ENCODE results near the gene MMP11. TPM values are rescaled to one million over a fixed set of nuclear protein-coding genes. Genes with fewer than 3 reads are reported as not detected.

MMP11 gene
- total and polyA plus RNA-seq, 3 experiments from 2014 or later, result 0.90 to 1.9 (median 1.6) TPM

GRCh38 chr22:23817146-23817545, 44.5 kb downstream of the MMP11 start:
- no peaks in the 10 kb centered on the region for H3K4me1 ChIP-seq (ENCODE audit: insufficient read depth, low read length)
- Mint-ChIP-seq H3K36me3 (peaks cover 4 to 80% (median 14%) of the 10 kb centered on the region in 3 donors), H3K4me1 (peaks cover 2 to 13% (median 5%) of the 10 kb centered on the region in 3 donors), H3K4me3 (no peak overlapping the region), H3K27me3 (no peaks in the 10 kb centered on the region), H3K27ac (no peak overlapping the region), H3K9me3 (no peaks in the 10 kb centered on the region)
- ChIA-PET CTCF (no interaction called here), POLR2A (no interaction called here)
- H3K27ac ChIP-seq (ENCODE audit: low read depth, low read length), result no peak overlapping the region
- no peak for DNase-seq
- no peaks in the 10 kb centered on the region for H3K9me3 ChIP-seq (ENCODE audit: low read length)
- H3K27me3 ChIP-seq (ENCODE audit: insufficient read depth, low read length, poor library complexity, severe bottlenecking), result no peaks in the 10 kb centered on the region
- no peak overlapping the region for H3K4me3 ChIP-seq (ENCODE audit: low read length)
- peaks cover 27% of the 10 kb centered on the region for H3K36me3 ChIP-seq (ENCODE audit: insufficient read depth, low read length)

DNA sequence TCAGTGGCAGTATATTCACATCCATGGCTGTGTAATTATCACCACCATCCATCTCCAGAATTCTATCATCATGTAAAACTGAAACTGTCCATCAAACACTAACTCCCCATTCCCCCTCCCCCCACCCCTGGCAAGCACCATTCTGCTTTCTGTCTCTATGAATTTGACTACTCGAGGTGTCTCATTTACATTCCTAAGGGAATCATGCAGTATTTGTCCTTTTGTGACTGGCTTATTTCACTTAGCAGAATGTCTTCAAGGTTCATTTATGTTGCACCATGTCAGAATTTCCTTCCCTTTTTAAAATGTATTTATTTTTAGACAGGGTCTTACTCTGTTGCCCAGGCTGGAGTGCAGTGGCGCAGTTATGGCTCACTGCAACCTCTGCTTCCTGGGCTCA, 45.9 kb downstream of the MMP11 start:
- H3K27ac Mint-ChIP-seq, result no peak overlapping the region
- peaks cover 4 to 16% (median 5%) of the 10 kb centered on the region in 3 donors for H3K4me1 Mint-ChIP-seq
- no peaks in the 10 kb centered on the region for H3K4me1 ChIP-seq (ENCODE audit: insufficient read depth, low read length)
- H3K27me3 Mint-ChIP-seq, result no peaks in the 10 kb centered on the region
- H3K27ac ChIP-seq (ENCODE audit: low read depth, low read length), result no peak overlapping the region
- H3K9me3 ChIP-seq (ENCODE audit: low read length), result no peaks in the 10 kb centered on the region
- H3K4me3 Mint-ChIP-seq, result no peak overlapping the region
- H3K4me3 ChIP-seq (ENCODE audit: low read length), result no peak overlapping the region
- ChIA-PET CTCF (no interaction called here), POLR2A (no interaction called here)
- no peaks in the 10 kb centered on the region for H3K27me3 ChIP-seq (ENCODE audit: insufficient read depth, low read length, poor library complexity, severe bottlenecking)
- peaks cover 38% of the 10 kb centered on the region for H3K36me3 ChIP-seq (ENCODE audit: insufficient read depth, low read length)
- DNase-seq, result no peak
- peaks cover 0 to 1% (median 0%) of the 10 kb centered on the region in 5 donors for H3K9me3 Mint-ChIP-seq
- H3K36me3 Mint-ChIP-seq, result peaks cover under 1 to 84% (median 9%) of the 10 kb centered on the region in 3 donors

DNA sequence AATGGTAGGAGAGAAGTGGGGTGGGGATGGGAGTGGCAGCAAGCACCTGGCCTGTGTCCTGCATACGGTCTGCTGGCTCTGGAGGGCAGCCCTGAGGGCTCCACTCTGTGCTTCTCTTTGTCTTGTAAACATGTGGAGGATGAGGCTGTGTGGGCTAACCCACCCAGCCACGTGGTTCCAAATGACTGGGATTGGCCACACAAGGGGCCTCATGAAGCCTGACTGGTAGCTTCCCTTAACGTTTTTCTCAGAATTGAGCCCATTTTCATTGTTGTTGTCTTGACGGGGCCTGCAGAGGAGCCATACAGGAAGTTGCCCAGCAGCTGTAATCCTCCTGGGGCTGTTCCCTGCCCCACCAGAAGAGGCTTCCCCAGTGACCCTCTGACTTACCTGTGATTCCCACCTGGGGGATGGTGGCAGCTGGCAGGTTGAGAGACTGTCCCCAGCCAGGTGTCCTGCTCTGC, 48.1 kb downstream of the MMP11 start:
- Mint-ChIP-seq H3K9me3 (peaks cover 0 to 1% (median 0%) of the 10 kb centered on the region in 5 donors), H3K36me3 (peaks cover 0 to 91% (median 11%) of the 10 kb centered on the region in 3 donors), H3K4me1 (peaks cover 4 to 16% (median 5%) of the 10 kb centered on the region in 3 donors), H3K4me3 (no peak overlapping the region), H3K27me3 (no peaks in the 10 kb centered on the region), H3K27ac (peak overlapping the region in 4 of 8 donors; percentile 13 to 70 (median 52))
- Histone ChIP-seq H3K27me3 (ENCODE audit: insufficient read depth, low read length, poor library complexity, severe bottlenecking) (no peaks in the 10 kb centered on the region), H3K4me3 (ENCODE audit: low read length) (no peak overlapping the region), H3K9me3 (ENCODE audit: low read length) (no peaks in the 10 kb centered on the region), H3K27ac (ENCODE audit: low read depth, low read length) (no peak overlapping the region), H3K36me3 (ENCODE audit: insufficient read depth, low read length) (peaks cover 60% of the 10 kb centered on the region), H3K4me1 (ENCODE audit: insufficient read depth, low read length) (no peaks in the 10 kb centered on the region)
- ChIA-PET CTCF (no interaction called here), POLR2A (no interaction called here)
- DNase-seq, result no peak

DNA sequence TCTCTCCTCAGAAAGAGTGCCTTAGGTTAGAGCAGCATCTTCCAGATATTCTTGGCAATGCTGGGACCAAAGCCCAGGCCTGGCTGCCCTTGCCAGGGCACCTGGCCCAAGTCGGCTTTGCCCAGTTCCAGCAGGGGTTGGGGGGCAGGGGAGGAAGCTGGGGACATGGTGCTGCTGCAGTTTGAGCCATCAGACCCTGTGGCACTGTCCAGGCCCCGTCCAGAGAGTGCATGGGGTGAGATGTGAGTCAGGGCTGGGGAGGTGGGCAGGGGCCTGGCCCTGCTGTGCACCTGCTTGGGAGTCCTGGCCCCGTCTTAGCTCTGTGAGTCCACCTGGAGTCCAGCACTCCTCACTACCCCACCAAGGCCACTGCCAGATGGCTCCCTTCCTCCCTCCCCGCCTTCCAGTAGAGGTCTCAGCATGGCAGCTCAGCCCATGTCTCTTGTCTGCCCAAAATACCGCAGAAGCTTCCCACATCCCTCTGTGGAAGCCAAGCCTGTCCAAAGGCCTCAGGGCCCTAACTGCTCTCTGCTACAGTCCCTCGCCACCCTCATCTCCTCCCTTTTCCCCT, 49.5 kb downstream of the MMP11 start:
- no peaks in the 10 kb centered on the region for H3K9me3 ChIP-seq (ENCODE audit: low read length)
- Mint-ChIP-seq H3K4me1 (peaks cover 4 to 16% (median 5%) of the 10 kb centered on the region in 3 donors), H3K36me3 (peaks cover 0 to 89% (median 13%) of the 10 kb centered on the region in 3 donors), H3K27ac (peak overlapping the region in 2 of 8 donors; percentile 36 to 70), H3K4me3 (peak overlapping the region in 1 of 7 donors; percentile 18), H3K27me3 (no peaks in the 10 kb centered on the region), H3K9me3 (peaks cover 0 to 1% (median 0%) of the 10 kb centered on the region in 5 donors)
- CTCF ChIA-PET, result no interaction called here
- POLR2A ChIA-PET, result no interaction called here
- no peaks in the 10 kb centered on the region for H3K4me1 ChIP-seq (ENCODE audit: insufficient read depth, low read length)
- H3K4me3 ChIP-seq (ENCODE audit: low read length), result no peak overlapping the region
- no peak overlapping the region for H3K27ac ChIP-seq (ENCODE audit: low read depth, low read length)
- H3K36me3 ChIP-seq (ENCODE audit: insufficient read depth, low read length), result peaks cover 52% of the 10 kb centered on the region
- no peaks in the 10 kb centered on the region for H3K27me3 ChIP-seq (ENCODE audit: insufficient read depth, low read length, poor library complexity, severe bottlenecking)
- no peak for DNase-seq

GRCh38 chr22:23823331-23823791, 50.7 kb downstream of the MMP11 start:
- Histone ChIP-seq H3K27ac (ENCODE audit: low read depth, low read length) (no peak overlapping the region), H3K36me3 (ENCODE audit: insufficient read depth, low read length) (peaks cover 56% of the 10 kb centered on the region), H3K4me3 (ENCODE audit: low read length) (no peak overlapping the region), H3K4me1 (ENCODE audit: insufficient read depth, low read length) (no peaks in the 10 kb centered on the region), H3K9me3 (ENCODE audit: low read length) (no peaks in the 10 kb centered on the region), H3K27me3 (ENCODE audit: insufficient read depth, low read length, poor library complexity, severe bottlenecking) (no peaks in the 10 kb centered on the region)
- Mint-ChIP-seq H3K9me3 (peaks cover 0 to 1% (median 0%) of the 10 kb centered on the region in 5 donors), H3K4me3 (no peak overlapping the region), H3K36me3 (peaks cover 0 to 88% (median 11%) of the 10 kb centered on the region in 3 donors), H3K27ac (no peak overlapping the region), H3K4me1 (peaks cover 4 to 16% (median 5%) of the 10 kb centered on the region in 3 donors), H3K27me3 (no peaks in the 10 kb centered on the region)
- DNase-seq, result no peak
- CTCF ChIA-PET, result no interaction called here
- POLR2A ChIA-PET, result interaction anchor here (0.5 kb wide), 1 partner anchor 15 kb away, joined by 3 read pairs; no protein-coding TSS in a partner anchor

DNA sequence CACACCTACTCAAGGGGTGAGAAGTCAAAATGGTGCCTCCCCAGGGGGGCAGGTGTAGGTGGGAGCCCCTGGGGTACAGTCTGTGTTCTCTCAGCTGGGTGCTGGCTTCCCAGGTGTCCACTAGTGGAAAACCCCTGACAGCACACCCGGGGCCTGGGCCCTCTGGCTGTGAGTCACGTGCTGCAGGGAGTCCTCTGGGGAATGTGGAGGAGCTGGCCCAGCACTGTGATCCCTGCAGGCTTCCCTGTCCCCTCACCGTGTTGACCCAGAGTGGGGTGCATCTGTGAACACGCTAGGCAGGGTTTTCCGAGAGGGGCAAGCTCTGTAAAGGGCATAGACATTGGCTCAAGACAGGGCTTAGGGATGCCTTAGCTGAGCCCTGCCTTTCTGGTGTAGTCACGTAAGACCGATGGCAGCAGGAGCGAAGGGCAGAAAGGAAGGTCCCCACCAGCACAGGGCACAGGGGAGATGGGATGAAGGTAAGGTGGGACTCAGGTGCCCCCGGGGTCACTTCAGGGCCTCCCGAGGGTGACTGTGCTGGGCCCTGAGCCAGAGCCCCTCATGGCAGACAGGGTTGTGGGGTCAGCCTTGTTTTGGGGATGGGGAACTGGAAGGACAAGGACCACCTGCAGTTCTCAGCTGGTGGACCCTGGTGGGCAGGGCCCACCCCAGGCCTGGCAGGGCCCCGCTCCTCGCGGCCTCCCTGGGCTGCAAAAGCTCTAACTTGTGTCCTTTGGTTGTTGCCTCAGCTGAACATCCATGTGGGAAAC, 52.0 kb downstream of the MMP11 start:
- Histone ChIP-seq H3K4me1 (ENCODE audit: insufficient read depth, low read length) (no peaks in the 10 kb centered on the region), H3K36me3 (ENCODE audit: insufficient read depth, low read length) (peaks cover 56% of the 10 kb centered on the region), H3K4me3 (ENCODE audit: low read length) (no peak overlapping the region), H3K27ac (ENCODE audit: low read depth, low read length) (no peak overlapping the region), H3K9me3 (ENCODE audit: low read length) (no peaks in the 10 kb centered on the region), H3K27me3 (ENCODE audit: insufficient read depth, low read length, poor library complexity, severe bottlenecking) (no peaks in the 10 kb centered on the region)
- Mint-ChIP-seq H3K27me3 (no peaks in the 10 kb centered on the region), H3K36me3 (peaks cover 0 to 88% (median 20%) of the 10 kb centered on the region in 3 donors), H3K4me3 (no peak overlapping the region), H3K9me3 (peaks cover 0 to 1% (median 0%) of the 10 kb centered on the region in 5 donors), H3K4me1 (peaks cover 9 to 19% (median 16%) of the 10 kb centered on the region in 3 donors), H3K27ac (no peak overlapping the region)
- POLR2A ChIA-PET, result no interaction called here
- DNase-seq, result no peak
- CTCF ChIA-PET, result interaction anchor here (0.6 to 0.9 kb wide), 2 partner anchors 25 to 437 kb away, joined by 3 read pairs; no protein-coding TSS in a partner anchor

GRCh38 chr22:23825246-23825905, 52.7 kb downstream of the MMP11 start:
- Histone ChIP-seq H3K4me3 (ENCODE audit: low read length) (no peak overlapping the region), H3K27ac (ENCODE audit: low read depth, low read length) (no peak overlapping the region), H3K9me3 (ENCODE audit: low read length) (no peaks in the 10 kb centered on the region), H3K36me3 (ENCODE audit: insufficient read depth, low read length) (peaks cover 59% of the 10 kb centered on the region), H3K4me1 (ENCODE audit: insufficient read depth, low read length) (no peaks in the 10 kb centered on the region), H3K27me3 (ENCODE audit: insufficient read depth, low read length, poor library complexity, severe bottlenecking) (no peaks in the 10 kb centered on the region)
- Mint-ChIP-seq H3K36me3 (peaks cover 0 to 89% (median 22%) of the 10 kb centered on the region in 3 donors), H3K27ac (peak overlapping the region in 2 of 8 donors; percentile 23 to 74), H3K4me1 (peaks cover 12 to 22% (median 17%) of the 10 kb centered on the region in 3 donors), H3K9me3 (peaks cover 0 to 1% (median 0%) of the 10 kb centered on the region in 5 donors), H3K27me3 (no peaks in the 10 kb centered on the region), H3K4me3 (no peak overlapping the region)
- ChIA-PET CTCF (interaction anchor here (0.6 to 0.9 kb wide), 2 partner anchors 24 to 437 kb away, joined by 3 read pairs; no protein-coding TSS in a partner anchor), POLR2A (no interaction called here)
- no peak for DNase-seq
